ENCODE results near the gene CCL14. TPM values are rescaled to one million over a fixed set of nuclear protein-coding genes. Genes with fewer than 3 reads are reported as not detected.

The CCL14 gene
- total RNA-seq, 1 donor from 2014 or later = not detected

- H3K27ac Mint-ChIP-seq (ENCODE audit: unreplicated experiment) = no peak overlapping the region
- H3K27me3 Mint-ChIP-seq (ENCODE audit: low read depth, unreplicated experiment) = peaks cover 26% of the 10 kb centered on the region
- no peak overlapping the region for H3K4me3 Mint-ChIP-seq (ENCODE audit: unreplicated experiment)
- Histone ChIP-seq H3K36me3 (ENCODE audit: insufficient read depth, low read length) (no peaks in the 10 kb centered on the region), H3K27me3 (ENCODE audit: insufficient read depth, low read length) (peaks cover 2% of the 10 kb centered on the region), H3K79me2 (ENCODE audit: insufficient read depth, low read length) (no peaks in the 10 kb centered on the region), H3K4me2 (ENCODE audit: low read length) (no peak overlapping the region), H3K9me3 (ENCODE audit: insufficient read depth, low read depth, low read length) (no peaks in the 10 kb centered on the region), H4K20me1 (ENCODE audit: insufficient read depth, low read length) (no peaks in the 10 kb centered on the region), H2AFZ (ENCODE audit: low read depth, low read length) (no peak overlapping the region), H3K27ac (ENCODE audit: low read depth, low read length) (no peak overlapping the region), H3K4me3 (ENCODE audit: insufficient read depth, low read depth, low read length) (no peak overlapping the region), H3K9ac (ENCODE audit: low read length) (no peak overlapping the region), H3K4me1 (ENCODE audit: insufficient read depth, low read length) (no peaks in the 10 kb centered on the region)
- TF ChIP-seq, protein P1, sequence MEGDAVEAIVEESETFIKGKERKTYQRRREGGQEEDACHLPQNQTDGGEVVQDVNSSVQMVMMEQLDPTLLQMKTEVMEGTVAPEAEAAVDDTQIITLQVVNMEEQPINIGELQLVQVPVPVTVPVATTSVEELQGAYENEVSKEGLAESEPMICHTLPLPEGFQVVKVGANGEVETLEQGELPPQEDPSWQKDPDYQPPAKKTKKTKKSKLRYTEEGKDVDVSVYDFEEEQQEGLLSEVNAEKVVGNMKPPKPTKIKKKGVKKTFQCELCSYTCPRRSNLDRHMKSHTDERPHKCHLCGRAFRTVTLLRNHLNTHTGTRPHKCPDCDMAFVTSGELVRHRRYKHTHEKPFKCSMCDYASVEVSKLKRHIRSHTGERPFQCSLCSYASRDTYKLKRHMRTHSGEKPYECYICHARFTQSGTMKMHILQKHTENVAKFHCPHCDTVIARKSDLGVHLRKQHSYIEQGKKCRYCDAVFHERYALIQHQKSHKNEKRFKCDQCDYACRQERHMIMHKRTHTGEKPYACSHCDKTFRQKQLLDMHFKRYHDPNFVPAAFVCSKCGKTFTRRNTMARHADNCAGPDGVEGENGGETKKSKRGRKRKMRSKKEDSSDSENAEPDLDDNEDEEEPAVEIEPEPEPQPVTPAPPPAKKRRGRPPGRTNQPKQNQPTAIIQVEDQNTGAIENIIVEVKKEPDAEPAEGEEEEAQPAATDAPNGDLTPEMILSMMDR (IDR thresholded peaks at IDR 0.05; ENCODE audit: insufficient read depth, low read depth, low read length) = no peak
- TF ChIP-seq EZH2 (IDR thresholded peaks at IDR 0.05; ENCODE audit: insufficient read depth, low read length) = no peak
- H3K9me3 Mint-ChIP-seq (ENCODE audit: unreplicated experiment) = peaks cover 2% of the 10 kb centered on the region
- peaks cover 1% of the 10 kb centered on the region for H3K36me3 Mint-ChIP-seq (ENCODE audit: low read depth, unreplicated experiment)
- no peaks in the 10 kb centered on the region for H3K4me1 Mint-ChIP-seq (ENCODE audit: low read depth, unreplicated experiment)
- FAIRE-seq (no peak), DNase-seq (ENCODE audit: low read depth) (no peak)
These were observed 44.4 kb upstream of the CCL14 start for GRCh38 chr17:36030956-36031355.

DNA sequence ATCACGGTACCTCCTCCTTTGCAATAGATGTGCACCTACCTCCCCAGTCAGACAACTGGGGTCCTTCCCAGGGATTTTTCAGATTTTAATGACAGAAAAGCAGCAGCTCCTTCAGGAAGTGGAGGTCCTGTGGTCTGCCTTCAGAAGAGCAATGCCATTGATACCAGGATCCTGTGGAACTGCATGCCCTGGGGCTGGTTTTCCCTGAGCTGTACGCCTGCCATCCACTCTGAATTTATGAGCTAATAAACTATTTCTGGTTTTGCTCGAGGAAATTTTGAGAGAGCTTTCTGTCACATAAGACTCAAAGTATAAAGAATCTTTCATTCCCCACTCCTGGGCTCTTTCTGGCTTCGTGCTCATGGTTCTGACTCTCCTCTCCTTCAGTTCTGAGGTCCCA lies 41.2 kb upstream of the CCL14 start:
- no peak for DNase-seq (ENCODE audit: low read depth)
- H3K4me2 ChIP-seq (ENCODE audit: low read length) = no peak overlapping the region
- H3K4me1 ChIP-seq (ENCODE audit: insufficient read depth, low read length) = no peaks in the 10 kb centered on the region
- no peaks in the 10 kb centered on the region for H4K20me1 ChIP-seq (ENCODE audit: insufficient read depth, low read length)
- H3K4me1 Mint-ChIP-seq (ENCODE audit: low read depth, unreplicated experiment) = no peaks in the 10 kb centered on the region
- no peak overlapping the region for H3K4me3 Mint-ChIP-seq (ENCODE audit: unreplicated experiment)
- H3K9ac ChIP-seq (ENCODE audit: low read length) = no peak overlapping the region
- H3K36me3 ChIP-seq (ENCODE audit: insufficient read depth, low read length) = no peaks in the 10 kb centered on the region
- no peak overlapping the region for H3K27ac Mint-ChIP-seq (ENCODE audit: unreplicated experiment)
- FAIRE-seq = no peak
- no peaks in the 10 kb centered on the region for H3K9me3 ChIP-seq (ENCODE audit: insufficient read depth, low read depth, low read length)
- H3K36me3 Mint-ChIP-seq (ENCODE audit: low read depth, unreplicated experiment) = peaks cover 1% of the 10 kb centered on the region
- no peak overlapping the region for H2AFZ ChIP-seq (ENCODE audit: low read depth, low read length)
- H3K79me2 ChIP-seq (ENCODE audit: insufficient read depth, low read length) = no peaks in the 10 kb centered on the region
- H3K27ac ChIP-seq (ENCODE audit: low read depth, low read length) = no peak overlapping the region
- H3K4me3 ChIP-seq (ENCODE audit: insufficient read depth, low read depth, low read length) = no peak overlapping the region
- TF ChIP-seq EZH2 (IDR thresholded peaks at IDR 0.05; ENCODE audit: insufficient read depth, low read length) = no peak
- TF ChIP-seq, protein P1 (IDR thresholded peaks at IDR 0.05; ENCODE audit: insufficient read depth, low read depth, low read length) = no peak
- H3K9me3 Mint-ChIP-seq (ENCODE audit: unreplicated experiment) = peaks cover 2% of the 10 kb centered on the region
- H3K27me3 ChIP-seq (ENCODE audit: insufficient read depth, low read length) = no peaks in the 10 kb centered on the region
- H3K27me3 Mint-ChIP-seq (ENCODE audit: low read depth, unreplicated experiment) = peaks cover 20% of the 10 kb centered on the region

- Histone ChIP-seq H4K20me1 (ENCODE audit: insufficient read depth, low read length) (no peaks in the 10 kb centered on the region), H3K4me1 (ENCODE audit: insufficient read depth, low read length) (no peaks in the 10 kb centered on the region), H3K4me2 (ENCODE audit: low read length) (no peak overlapping the region), H3K27me3 (ENCODE audit: insufficient read depth, low read length) (no peaks in the 10 kb centered on the region), H3K79me2 (ENCODE audit: insufficient read depth, low read length) (no peaks in the 10 kb centered on the region), H3K36me3 (ENCODE audit: insufficient read depth, low read length) (no peaks in the 10 kb centered on the region), H2AFZ (ENCODE audit: low read depth, low read length) (no peak overlapping the region), H3K9ac (ENCODE audit: low read length) (no peak overlapping the region), H3K9me3 (ENCODE audit: insufficient read depth, low read depth, low read length) (no peaks in the 10 kb centered on the region), H3K4me3 (ENCODE audit: insufficient read depth, low read depth, low read length) (no peak overlapping the region), H3K27ac (ENCODE audit: low read depth, low read length) (no peak overlapping the region)
- Mint-ChIP-seq H3K27me3 (ENCODE audit: low read depth, unreplicated experiment) (peaks cover 35% of the 10 kb centered on the region), H3K4me3 (ENCODE audit: unreplicated experiment) (no peak overlapping the region), H3K9me3 (ENCODE audit: unreplicated experiment) (no peaks in the 10 kb centered on the region), H3K4me1 (ENCODE audit: low read depth, unreplicated experiment) (no peaks in the 10 kb centered on the region), H3K36me3 (ENCODE audit: low read depth, unreplicated experiment) (no peaks in the 10 kb centered on the region), H3K27ac (ENCODE audit: unreplicated experiment) (no peak overlapping the region)
- TF ChIP-seq, protein P1 (IDR thresholded peaks at IDR 0.05; ENCODE audit: insufficient read depth, low read depth, low read length) = no peak
- no peak for TF ChIP-seq EZH2 (IDR thresholded peaks at IDR 0.05; ENCODE audit: insufficient read depth, low read length)
- DNase-seq (ENCODE audit: low read depth) = no peak
- no peak for FAIRE-seq
These were observed 37.8 kb upstream of the CCL14 start for GRCh38 chr17:36024106-36024869.

Measured in astrocyte (in vitro differentiated cells and primary cell).